CD14-positive monocyte (primary cell): ENCODE measurements around the gene PEAK1. TPM values are rescaled to one million over a fixed set of nuclear protein-coding genes. Genes with fewer than 3 reads are reported as not detected.

Source experiments
- DNase-seq, 3 donors: peaks; one replicate each; pipeline ENCODE4 v3.0.0-alpha.2; 2011 to 2022
- H2AFZ ChIP-seq: 2 replicates; pipeline ENCODE4 v1.6.0; 2012; ENCODE audit warnings: mild to moderate bottlenecking, low read depth, low read length, inconsistent platforms; ENCODE audit not compliant: insufficient read depth, poor library complexity, severe bottlenecking
- H3K27ac ChIP-seq, 2 donors: 1 replicate in 1 of 2; 2 replicates in 1 of 2; pipeline ENCODE4 v1.5.1; 2012 to 2013; ENCODE audit warnings: low read length in 2 of 2, control low read depth in 1 of 2, inconsistent platforms in 1 of 2, low read depth in 1 of 2, mild to moderate bottlenecking in 1 of 2
- H3K27me3 ChIP-seq, 2 donors: one replicate each; pipeline versions ENCODE4 v1.6.0 to v1.6.1; 2011 to 2013; ENCODE audit warnings: low read length in 2 of 2; ENCODE audit not compliant: control insufficient read depth in 2 of 2, insufficient read depth in 2 of 2
- H3K36me3 ChIP-seq, 2 donors: replicated peaks in 1 of 2; 1 replicate in 1 of 2; 2 replicates in 1 of 2; pipeline versions ENCODE4 v1.5.1 to v1.6.1; 2012 to 2013; ENCODE audit warnings: low read length in 2 of 2, control low read depth in 1 of 2, inconsistent platforms in 1 of 2, mild to moderate bottlenecking in 1 of 2; ENCODE audit not compliant: insufficient read depth in 2 of 2, control insufficient read depth in 1 of 2
- H3K4me1 ChIP-seq, 2 donors: 1 replicate in 1 of 2; 2 replicates in 1 of 2; pipeline versions ENCODE4 v1.5.1 to v1.6.1; 2012 to 2013; ENCODE audit warnings: low read length in 2 of 2, control low read depth in 1 of 2, inconsistent platforms in 1 of 2, mild to moderate bottlenecking in 1 of 2, moderate library complexity in 1 of 2; ENCODE audit not compliant: insufficient read depth in 2 of 2, control insufficient read depth in 1 of 2
- H3K4me2 ChIP-seq: replicated peaks from 2 replicates; pipeline ENCODE3; 2012; ENCODE audit warnings: low read length, moderate library complexity, mild to moderate bottlenecking; ENCODE audit not compliant: poor library complexity, severe bottlenecking; ENCODE audit errors: extremely low read depth
- H3K4me3 ChIP-seq, 3 experiments: fragments of 200-600 bp in 1 of 3; sonication (generic) in 1 of 3; replicated peaks in 1 of 3; 1 replicate in 2 of 3; 2 replicates in 1 of 3; pipeline ENCODE4 v1.5.1; 2011 to 2013; ENCODE audit warnings: low read length in 3 of 3, mild to moderate bottlenecking in 3 of 3, control low read depth in 2 of 3, low read depth in 2 of 3, inconsistent platforms in 1 of 3, moderate library complexity in 1 of 3
- H3K79me2 ChIP-seq: 2 replicates; pipeline ENCODE4 v1.6.0; 2012; ENCODE audit warnings: mild to moderate bottlenecking, control low read depth, inconsistent platforms, low read length, moderate library complexity; ENCODE audit not compliant: insufficient read depth
- H3K9ac ChIP-seq: 2 replicates; pipeline ENCODE4 v1.6.0; 2017; ENCODE audit warnings: low read length, mild to moderate bottlenecking; ENCODE audit not compliant: insufficient read depth, poor library complexity, severe bottlenecking
- H3K9me3 ChIP-seq, 2 donors: replicated peaks in 1 of 2; 1 replicate in 1 of 2; 2 replicates in 1 of 2; pipeline versions ENCODE4 v1.5.1 to v1.6.1; 2012 to 2013; ENCODE audit warnings: low read length in 2 of 2, control low read depth in 1 of 2; ENCODE audit not compliant: control insufficient read depth in 1 of 2, insufficient read depth in 1 of 2
- H4K20me1 ChIP-seq: 2 replicates; pipeline ENCODE4 v1.6.0; 2012; ENCODE audit warnings: mild to moderate bottlenecking, low read length, control low read depth, moderate library complexity; ENCODE audit not compliant: insufficient read depth
- H3K27ac Mint-ChIP-seq, 7 donors: one replicate each; pipeline ENCODE4 v1.8.0; 2020; ENCODE audit warnings: mild to moderate bottlenecking in 7 of 7, mixed read lengths in 7 of 7, moderate library complexity in 6 of 7, inconsistent platforms in 2 of 7
- H3K27me3 Mint-ChIP-seq, 3 donors: one replicate each; pipeline ENCODE4 v1.8.0; 2021 to 2022; ENCODE audit warnings: low read depth in 3 of 3, mild to moderate bottlenecking in 3 of 3, mixed read lengths in 3 of 3, moderate library complexity in 3 of 3, inconsistent platforms in 1 of 3
- H3K36me3 Mint-ChIP-seq, 2 donors: one replicate each; pipeline ENCODE4 v1.8.0; 2020; ENCODE audit warnings: mixed read lengths in 2 of 2, inconsistent platforms in 1 of 2, mild to moderate bottlenecking in 1 of 2
- H3K4me1 Mint-ChIP-seq: one replicate; pipeline ENCODE4 v1.8.0; 2020; ENCODE audit warnings: mild to moderate bottlenecking, mixed read lengths
- H3K4me3 Mint-ChIP-seq, 2 donors: one replicate each; pipeline ENCODE4 v1.8.0; 2020; ENCODE audit warnings: mild to moderate bottlenecking in 2 of 2, mixed read lengths in 2 of 2, moderate library complexity in 1 of 2
- H3K9me3 Mint-ChIP-seq, 7 donors: one replicate each; pipeline ENCODE4 v1.8.0; 2020 to 2022; ENCODE audit warnings: mixed read lengths in 7 of 7, mild to moderate bottlenecking in 6 of 7, moderate library complexity in 6 of 7, inconsistent platforms in 2 of 7
- CTCF ChIP-seq: fragments of 200-600 bp; IDR thresholded peaks from one replicate; pipeline ENCODE4 v1.8.0; 2022; ENCODE audit warnings: antibody characterized with exemption, mild to moderate bottlenecking
- WGBS: methylation state at CpG from one replicate; pipeline ENCODE4 v1.1.5; 2013; ENCODE audit warnings: missing lambda C conversion rate; ENCODE audit not compliant: insufficient coverage; 5-methylcytosine and 5-hydroxymethylcytosine counted together
- intact Hi-C, 2 donors: fragments of 100-400 bp; cut with micrococcal nuclease; formaldehyde crosslinking; loops; one replicate each; pipeline versions ENCODE4 v1.15.0 to v1.15.1; 2023
- polyA plus RNA-seq, 3 donors: library from polyadenylated mRNA; depleted of rRNA in 1 of 3; unstranded in 2 of 3; stranded (reverse) in 1 of 3; fragments of 300-500 nt in 2 of 3; fragments of >200 nt in 1 of 3; fragmentation: Illumina TruSeq in 2 of 3; gene quantifications; 1 replicate in 2 of 3; 2 replicates in 1 of 3; pipeline ENCODE4 v1.2.3, GENCODE V29; 2012 to 2021

Gene PEAK1
- polyA plus RNA-seq, 3 donors, result 0.85 to 8.7 (median 1.1) TPM

- Histone ChIP-seq H3K4me2 (no peak overlapping the region), H3K27me3 (no peaks in the 10 kb centered on the region), H3K4me1 (no peaks in the 10 kb centered on the region), H3K4me3 (no peak overlapping the region), H3K9ac (no peak overlapping the region), H3K27ac (no peak overlapping the region), H3K9me3 (no peaks in the 10 kb centered on the region), H3K79me2 (no peaks in the 10 kb centered on the region), H3K36me3 (no peaks in the 10 kb centered on the region), H2AFZ (no peak overlapping the region), H4K20me1 (no peaks in the 10 kb centered on the region)
- intact Hi-C loops, result no loop called here
- Mint-ChIP-seq H3K27ac (no peak overlapping the region), H3K27me3 (no peaks in the 10 kb centered on the region), H3K4me1 (no peaks in the 10 kb centered on the region), H3K9me3 (peaks cover 0 to 3% (median 0%) of the 10 kb centered on the region in 7 donors), H3K4me3 (no peak overlapping the region), H3K36me3 (peaks cover 0 to 3% of the 10 kb centered on the region in 2 donors)
- TF ChIP-seq CTCF, result no peak
- WGBS, result 96% methylated on average over 4 of the region's 4 CpGs
- DNase-seq, result no peak
Measured at GRCh38 chr15:77335298-77335697, 84.6 kb downstream of the PEAK1 start.

GRCh38 chr15:77333166-77333565 lies 86.7 kb downstream of the PEAK1 start:
- Mint-ChIP-seq H3K9me3 (peaks cover 0 to 3% (median 0%) of the 10 kb centered on the region in 7 donors), H3K27ac (no peak overlapping the region), H3K27me3 (no peaks in the 10 kb centered on the region), H3K36me3 (peaks cover 0 to 3% of the 10 kb centered on the region in 2 donors), H3K4me3 (no peak overlapping the region), H3K4me1 (no peaks in the 10 kb centered on the region)
- no peak overlapping the region for H3K4me2 ChIP-seq
- intact Hi-C loops, result no loop called here
- no peaks in the 10 kb centered on the region for H3K79me2 ChIP-seq
- no peak overlapping the region for H3K9ac ChIP-seq
- no peak overlapping the region for H3K4me3 ChIP-seq
- no peaks in the 10 kb centered on the region for H3K4me1 ChIP-seq
- no peak for TF ChIP-seq CTCF
- no peak overlapping the region for H3K27ac ChIP-seq
- no CpG with 5 or more reads among the region's 2 CpGs for WGBS
- DNase-seq, result no peak
- H2AFZ ChIP-seq, result no peak overlapping the region
- no peaks in the 10 kb centered on the region for H3K36me3 ChIP-seq
- H3K27me3 ChIP-seq, result no peaks in the 10 kb centered on the region
- no peaks in the 10 kb centered on the region for H4K20me1 ChIP-seq
- H3K9me3 ChIP-seq, result no peaks in the 10 kb centered on the region
